B cell (primary cell): ENCODE results near the gene SMR3A. TPM values are rescaled to one million over a fixed set of nuclear protein-coding genes. Genes with fewer than 3 reads are reported as not detected.

ENCODE experiments used
- ATAC-seq: fragments of 200-7000 bp; cut with Tn5 transposase; one replicate; pipeline ENCODE4 v1.10.0; 2021; ENCODE audit warnings: low read depth, mild to moderate bottlenecking, moderate number of reproducible peaks, moderate library complexity
- CTCF ChIA-PET: fragments of 350-600 bp; sonication (Branson Sonifier 250); formaldehyde crosslinking; loops from one replicate; lab custom pipeline; 2021; ENCODE audit warnings: antibody characterized with exemption, inconsistent platforms; lab: Charles Lee
- POLR2A ChIA-PET: fragments of 350-600 bp; sonication (Branson Sonifier 250); formaldehyde crosslinking; loops from one replicate; lab custom pipeline; 2021; ENCODE audit warnings: antibody characterized with exemption; lab: Charles Lee
- DNase-seq: peaks from one replicate; pipeline ENCODE4 v3.0.0; 2013
- H2AFZ ChIP-seq: 2 replicates; pipeline ENCODE4 v1.6.1; 2012; ENCODE audit warnings: mild to moderate bottlenecking, low read depth, low read length; ENCODE audit not compliant: insufficient read depth, poor library complexity, severe bottlenecking
- H3K27ac ChIP-seq, 2 donors: 1 replicate in 1 of 2; 2 replicates in 1 of 2; pipeline ENCODE4 v1.5.1; 2012 to 2013; ENCODE audit warnings: low read length in 2 of 2, mild to moderate bottlenecking in 2 of 2, moderate library complexity in 1 of 2
- H3K27me3 ChIP-seq, 4 experiments: fragments of 200-600 bp in 1 of 4; sonication (generic) in 1 of 4; replicated peaks in 1 of 4; 1 replicate in 2 of 4; 2 replicates in 2 of 4; pipeline versions ENCODE4 v1.6.1 to v1.7.0; 2013 to 2016; ENCODE audit warnings: low read length in 3 of 4, mild to moderate bottlenecking in 2 of 4, mixed read lengths in 1 of 4, moderate library complexity in 1 of 4; ENCODE audit not compliant: insufficient read depth in 4 of 4, control insufficient read depth in 3 of 4; ENCODE audit errors: control extremely low read depth in 1 of 4
- H3K36me3 ChIP-seq, 2 experiments: replicated peaks in 1 of 2; 1 replicate in 1 of 2; 2 replicates in 1 of 2; pipeline versions ENCODE4 v1.6.1 to v1.7.1; 2013; ENCODE audit warnings: low read length in 1 of 2; ENCODE audit not compliant: insufficient read depth in 2 of 2, control insufficient read depth in 1 of 2; ENCODE audit errors: control extremely low read depth in 1 of 2, extremely low read depth in 1 of 2
- H3K4me1 ChIP-seq, 2 donors: fragments of 200-600 bp in 1 of 2; sonication (generic) in 1 of 2; 1 replicate in 1 of 2; 2 replicates in 1 of 2; pipeline versions ENCODE4 v1.5.1 to v1.6.1; 2013 to 2017; ENCODE audit warnings: low read length in 2 of 2; ENCODE audit not compliant: control insufficient read depth in 2 of 2, insufficient read depth in 2 of 2
- H3K4me2 ChIP-seq: replicated peaks from 2 replicates; pipeline ENCODE3; 2012; ENCODE audit warnings: mild to moderate bottlenecking, low read depth, low read length; ENCODE audit not compliant: poor library complexity, severe bottlenecking
- H3K4me3 ChIP-seq, 5 experiments: fragments of 200-600 bp in 1 of 5; sonication (generic) in 1 of 5; 1 replicate in 3 of 5; 2 replicates in 2 of 5; pipeline versions ENCODE4 v1.5.1 to v1.7.0; 2011 to 2016; ENCODE audit warnings: low read length in 4 of 5, mild to moderate bottlenecking in 4 of 5, low read depth in 2 of 5, control low read depth in 1 of 5, moderate library complexity in 1 of 5; ENCODE audit not compliant: insufficient read depth in 1 of 5; ENCODE audit errors: control extremely low read depth in 1 of 5, extremely low read depth in 1 of 5
- H3K79me2 ChIP-seq: fragments of 200-600 bp; sonication (generic); one replicate; pipeline ENCODE4 v1.6.0; 2016; ENCODE audit warnings: low read length; ENCODE audit not compliant: control insufficient read depth, insufficient read depth
- H3K9ac ChIP-seq: fragments of 200-600 bp; sonication (generic); 2 replicates; pipeline ENCODE4 v1.6.1; 2017; ENCODE audit warnings: mild to moderate bottlenecking, low read length, moderate library complexity
- H3K9me3 ChIP-seq, 3 donors: one replicate each; pipeline versions ENCODE4 v1.6.1 to v1.7.1; 2013; ENCODE audit warnings: low read length in 2 of 3; ENCODE audit not compliant: control insufficient read depth in 2 of 3, insufficient read depth in 1 of 3; ENCODE audit errors: control extremely low read depth in 1 of 3
- H4K20me1 ChIP-seq: 2 replicates; pipeline ENCODE4 v1.6.0; 2012; ENCODE audit warnings: mild to moderate bottlenecking, low read length; ENCODE audit not compliant: insufficient read depth, control insufficient read depth, poor library complexity, severe bottlenecking
- H3K27ac Mint-ChIP-seq: one replicate; pipeline ENCODE4 v1.8.0; 2021; ENCODE audit warnings: mixed read lengths
- H3K27me3 Mint-ChIP-seq: one replicate; pipeline ENCODE4 v1.8.0; 2021; ENCODE audit warnings: mixed read lengths
- H3K4me1 Mint-ChIP-seq: one replicate; pipeline ENCODE4 v1.8.0; 2021; ENCODE audit warnings: mixed read lengths
- H3K4me3 Mint-ChIP-seq: one replicate; pipeline ENCODE4 v1.8.0; 2021; ENCODE audit warnings: mixed read lengths
- H3K9me3 Mint-ChIP-seq: one replicate; pipeline ENCODE4 v1.8.0; 2022; ENCODE audit warnings: mixed read lengths; ENCODE audit not compliant: insufficient read depth
- EZH2 ChIP-seq: IDR thresholded peaks from 2 replicates; pipeline ENCODE4 v1.6.1; 2012; ENCODE audit warnings: borderline replicate concordance, low read depth, mild to moderate bottlenecking, moderate library complexity, low read length; ENCODE audit not compliant: insufficient read depth, poor library complexity, severe bottlenecking
- WGBS: methylation state at CpG from one replicate; pipeline ENCODE4 v1.1.5; 2013; ENCODE audit warnings: missing lambda C conversion rate; ENCODE audit not compliant: insufficient coverage; 5-methylcytosine and 5-hydroxymethylcytosine counted together
- intact Hi-C: fragments of 100-400 bp; cut with micrococcal nuclease; formaldehyde crosslinking; loops from one replicate; pipeline ENCODE4 v1.10.0; 2022
- polyA plus RNA-seq: library from polyadenylated mRNA; depleted of rRNA; stranded (reverse); fragments of >200 nt; gene quantifications from 2 replicates; pipeline ENCODE4 v1.2.3, GENCODE V29; 2012
- total RNA-seq, 2 donors: library from RNA; stranded (reverse); fragments of 120-200 nt in 1 of 2; gene quantifications; 1 replicate in 1 of 2; 2 replicates in 1 of 2; pipeline versions ENCODE4 v1.2.3 to v1.2.4, GENCODE V29; 2013 to 2022
- TF ChIP-seq, protein P1 (sequence below): fragments of 200-600 bp; IDR thresholded peaks from one replicate; pipeline ENCODE4 v1.8.0; 2022; ENCODE audit warnings: antibody characterized with exemption, mild to moderate bottlenecking

SMR3A gene
- total and polyA plus RNA-seq, 2 donors (not counting 1 experiment from before 2014, with no cell fraction given) = not detected

GRCh38 chr4:70399319-70399718, 38.8 kb downstream of the SMR3A start:
- CTCF ChIA-PET = no interaction called here
- Histone ChIP-seq H3K4me3 (no peak overlapping the region), H3K27ac (no peak overlapping the region), H3K79me2 (no peaks in the 10 kb centered on the region), H3K36me3 (no peaks in the 10 kb centered on the region), H3K9ac (no peak overlapping the region), H3K4me2 (no peak overlapping the region), H3K27me3 (no peaks in the 10 kb centered on the region), H4K20me1 (no peaks in the 10 kb centered on the region), H3K9me3 (no peaks in the 10 kb centered on the region), H3K4me1 (no peaks in the 10 kb centered on the region), H2AFZ (no peak overlapping the region)
- ATAC-seq (no peak), DNase-seq (no peak)
- no peak overlapping the region for H3K27ac Mint-ChIP-seq
- no peak overlapping the region for H3K4me3 Mint-ChIP-seq
- WGBS = no CpG with 5 or more reads among the region's 1 CpG
- intact Hi-C loops = no loop called here
- POLR2A ChIA-PET = no interaction called here
- no peak for TF ChIP-seq EZH2
- TF ChIP-seq, protein P1, sequence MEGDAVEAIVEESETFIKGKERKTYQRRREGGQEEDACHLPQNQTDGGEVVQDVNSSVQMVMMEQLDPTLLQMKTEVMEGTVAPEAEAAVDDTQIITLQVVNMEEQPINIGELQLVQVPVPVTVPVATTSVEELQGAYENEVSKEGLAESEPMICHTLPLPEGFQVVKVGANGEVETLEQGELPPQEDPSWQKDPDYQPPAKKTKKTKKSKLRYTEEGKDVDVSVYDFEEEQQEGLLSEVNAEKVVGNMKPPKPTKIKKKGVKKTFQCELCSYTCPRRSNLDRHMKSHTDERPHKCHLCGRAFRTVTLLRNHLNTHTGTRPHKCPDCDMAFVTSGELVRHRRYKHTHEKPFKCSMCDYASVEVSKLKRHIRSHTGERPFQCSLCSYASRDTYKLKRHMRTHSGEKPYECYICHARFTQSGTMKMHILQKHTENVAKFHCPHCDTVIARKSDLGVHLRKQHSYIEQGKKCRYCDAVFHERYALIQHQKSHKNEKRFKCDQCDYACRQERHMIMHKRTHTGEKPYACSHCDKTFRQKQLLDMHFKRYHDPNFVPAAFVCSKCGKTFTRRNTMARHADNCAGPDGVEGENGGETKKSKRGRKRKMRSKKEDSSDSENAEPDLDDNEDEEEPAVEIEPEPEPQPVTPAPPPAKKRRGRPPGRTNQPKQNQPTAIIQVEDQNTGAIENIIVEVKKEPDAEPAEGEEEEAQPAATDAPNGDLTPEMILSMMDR = no peak
- no peaks in the 10 kb centered on the region for H3K27me3 Mint-ChIP-seq
- H3K9me3 Mint-ChIP-seq = peaks cover under 1% of the 10 kb centered on the region
- H3K4me1 Mint-ChIP-seq = no peaks in the 10 kb centered on the region

GRCh38 chr4:70402762-70403161, 42.2 kb downstream of the SMR3A start:
- POLR2A ChIA-PET = no interaction called here
- no peaks in the 10 kb centered on the region for H3K4me1 ChIP-seq

More at GRCh38 chr4:70402762-70403161, 42.2 kb downstream of the SMR3A start:
- Histone ChIP-seq H3K27me3 (no peaks in the 10 kb centered on the region), H3K4me3 (no peak overlapping the region), H3K27ac (no peak overlapping the region), H3K79me2 (no peaks in the 10 kb centered on the region), H3K9ac (no peak overlapping the region), H4K20me1 (no peaks in the 10 kb centered on the region), H3K4me2 (no peak overlapping the region), H3K36me3 (no peaks in the 10 kb centered on the region), H2AFZ (no peak overlapping the region), H3K9me3 (no peaks in the 10 kb centered on the region)
- peaks cover 2% of the 10 kb centered on the region for H3K9me3 Mint-ChIP-seq
- no peak overlapping the region for H3K27ac Mint-ChIP-seq
- CTCF ChIA-PET = no interaction called here
- intact Hi-C loops = no loop called here
- ATAC-seq (no peak), DNase-seq (no peak)
- no CpG with 5 or more reads among the region's 1 CpG for WGBS
- no peaks in the 10 kb centered on the region for H3K27me3 Mint-ChIP-seq
- no peak for TF ChIP-seq EZH2
- TF ChIP-seq, protein P1 = no peak
- H3K4me1 Mint-ChIP-seq = no peaks in the 10 kb centered on the region
- H3K4me3 Mint-ChIP-seq = no peak overlapping the region
